Stimulated activated CD8-positive, alpha-beta memory T cell treated with anti-CD3 and anti-CD28 coated beads, Interleukin-12 subunit alpha, Interleukin-12 subunit beta, amount 100 ng/mL, for 24 hours (primary cell): Measurements from ENCODE around the gene GTPBP2.

Source experiments
- DNase-seq: peaks from one replicate; pipeline ENCODE4 v3.0.0-alpha.2; 2020; ENCODE audit errors: extremely low read depth

The GTPBP2 gene

DNA sequence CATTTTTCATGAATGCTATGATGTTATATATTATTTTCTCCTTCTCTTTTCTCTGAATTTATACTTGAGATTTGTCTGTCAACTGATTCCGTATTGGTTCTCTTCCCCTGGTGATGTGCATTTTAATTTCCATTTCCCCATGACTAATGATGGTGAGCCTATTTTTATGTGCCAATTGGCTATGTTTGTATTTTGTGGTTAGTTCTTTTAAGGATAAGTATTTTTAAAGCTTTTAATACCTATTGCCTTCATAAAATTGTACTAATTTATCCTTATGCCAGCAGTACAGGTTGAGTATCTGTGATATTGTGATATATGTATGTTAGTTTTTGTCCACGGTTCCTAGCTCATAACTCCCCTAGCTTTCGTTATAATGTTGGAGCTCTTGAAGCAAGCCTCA lies 50.3 kb downstream of the GTPBP2 start:
- DNase-seq: no peak

DNA sequence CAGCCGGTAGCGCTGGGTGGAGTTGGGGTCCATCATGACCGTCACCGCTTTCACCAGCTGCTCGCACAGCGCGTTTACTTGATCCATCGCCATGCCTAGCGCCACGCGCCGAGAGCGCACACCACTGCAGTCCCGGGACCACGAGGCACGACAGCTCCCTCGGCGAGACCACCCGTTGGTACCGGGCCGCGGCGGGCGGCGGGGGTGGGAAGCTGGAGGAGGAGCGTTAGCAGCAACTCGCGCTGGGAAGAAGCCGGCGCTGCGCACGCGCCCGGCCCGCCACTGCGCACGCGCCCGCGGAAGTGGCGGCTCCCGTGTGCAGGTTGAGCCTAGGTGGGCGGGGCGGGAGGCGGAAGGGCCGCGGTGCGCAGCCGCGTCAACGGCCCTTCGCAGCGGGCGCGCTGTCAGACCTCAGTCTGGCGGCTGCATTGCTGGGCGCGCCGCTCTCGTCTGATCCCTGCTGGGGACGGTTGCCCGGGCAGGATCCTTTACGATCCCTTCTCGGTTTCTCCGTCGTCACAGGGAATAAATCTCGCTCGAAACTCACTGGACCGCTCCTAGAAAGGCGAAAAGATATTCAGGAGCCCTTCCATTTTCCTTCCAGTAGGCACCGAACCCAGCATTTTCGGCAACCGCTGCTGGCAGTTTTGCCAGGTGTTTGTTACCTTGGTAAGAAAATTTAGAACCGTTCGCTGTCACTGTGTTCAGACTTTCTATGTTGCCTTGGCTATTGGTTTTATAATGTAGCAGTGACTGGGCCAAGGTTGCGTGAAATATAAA lies 53.1 kb downstream of the GTPBP2 start, which contains the start of the genes POLH and XPO5:
Gene POLH (plus strand): TSS at position 414 of the 780 bp plus-strand sequence. CDS start 6,135 bp downstream, outside the sequence.
Gene XPO5 (minus strand): TSS at position 267 of the 780 bp plus-strand sequence. CDS start 174 bp downstream, at position 93.
- DNase-seq: peak; percentile 78

- peak; percentile 11 for DNase-seq
Measured at GRCh38 chr6:43575105-43575771, 53.8 kb downstream of the GTPBP2 start.

DNA sequence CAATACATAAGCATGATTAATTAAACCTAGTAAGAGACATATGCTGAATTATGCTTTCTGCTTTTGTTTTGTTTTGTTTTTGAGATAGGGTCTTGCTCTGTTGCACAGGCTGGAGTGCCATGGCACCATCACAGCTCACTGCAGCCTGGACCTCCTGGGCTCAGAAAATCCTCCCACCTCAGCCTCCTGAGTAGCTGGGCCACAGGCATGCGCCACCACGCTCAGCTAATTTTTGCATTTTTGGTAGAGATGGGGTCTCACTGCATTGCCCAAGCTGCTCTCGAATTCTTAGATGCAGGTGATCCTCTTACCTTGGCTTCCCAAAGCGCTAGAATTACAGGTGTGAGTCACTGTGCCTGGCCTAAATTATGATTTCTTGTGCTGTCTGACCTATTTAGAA lies 57.0 kb downstream of the GTPBP2 start:
- DNase-seq: no peak

DNA sequence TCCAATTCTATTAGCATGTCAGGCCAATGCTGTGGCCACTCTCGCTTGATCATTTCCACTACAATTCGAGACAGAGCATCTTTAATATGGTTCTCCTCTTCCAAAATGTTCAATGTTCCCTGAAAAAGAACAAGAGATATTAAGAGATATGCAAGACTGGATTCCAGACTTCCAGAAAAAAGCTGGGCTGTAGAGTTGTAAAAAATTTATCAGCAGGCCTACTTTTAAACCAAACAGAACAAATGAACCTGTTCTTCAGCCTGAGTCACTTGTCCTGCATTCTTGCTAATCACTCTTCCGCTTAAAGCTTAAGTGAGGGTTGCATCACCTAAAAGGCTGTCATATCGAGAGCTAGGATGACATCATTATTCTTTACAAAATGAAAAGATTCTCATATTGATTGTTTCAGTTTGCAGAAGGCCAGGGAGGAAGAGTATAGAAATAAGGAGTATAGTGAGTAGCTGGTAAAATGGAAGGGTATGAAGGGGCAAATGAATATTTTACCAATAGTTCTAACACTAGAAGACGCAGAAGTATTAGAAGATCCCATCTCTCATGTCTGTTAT lies 58.1 kb downstream of the GTPBP2 start:
- DNase-seq: no peak
